Stomach (tissue), 4 donors: ENCODE measurements around the gene SSTR3.

Experiments used
- POLR2A ChIP-seq, 4 donors: fragments of 450-650 bp; IDR thresholded peaks; one replicate each; pipeline ENCODE4 v1.6.1; 2016; ENCODE audit warnings: antibody characterized with exemption in 4 of 4, control low read depth in 2 of 4, mild to moderate bottlenecking in 1 of 4, moderate library complexity in 1 of 4
- POLR2AphosphoS5 ChIP-seq, 3 donors: sonication (generic); formaldehyde crosslinking; IDR thresholded peaks; one replicate each; pipeline ENCODE4 v1.6.1; 2016; ENCODE audit warnings: antibody characterized with exemption in 3 of 3
- TF ChIP-seq, protein P1 (sequence below), 7 experiments: fragments of 450-650 bp in 4 of 7; fragments of 200-600 bp in 3 of 7; sonication (generic) in 3 of 7; IDR thresholded peaks; one replicate each; pipeline ENCODE4 v1.5.1; 2016 to 2019; ENCODE audit warnings: antibody characterized with exemption in 7 of 7, control low read depth in 2 of 7, mild to moderate bottlenecking in 1 of 7

DNA sequence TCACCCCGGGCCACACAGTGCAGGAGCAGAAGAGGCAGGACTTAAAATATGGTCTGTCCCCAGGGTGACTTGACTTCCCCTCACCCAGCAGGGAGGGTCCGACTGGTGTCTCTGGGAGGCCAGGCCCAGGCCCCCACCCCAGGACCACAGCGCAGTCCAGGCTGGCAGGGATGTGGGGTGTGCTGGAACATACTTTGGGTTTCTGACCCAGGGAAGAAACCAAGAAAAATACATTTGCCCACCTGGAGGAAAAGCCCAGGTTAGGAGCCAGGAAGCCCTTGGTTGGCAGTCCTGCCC, 29.4 kb downstream of the SSTR3 start:
- TF ChIP-seq POLR2A (IDR thresholded peaks at IDR 0.05) = no peak
- TF ChIP-seq, protein P1, sequence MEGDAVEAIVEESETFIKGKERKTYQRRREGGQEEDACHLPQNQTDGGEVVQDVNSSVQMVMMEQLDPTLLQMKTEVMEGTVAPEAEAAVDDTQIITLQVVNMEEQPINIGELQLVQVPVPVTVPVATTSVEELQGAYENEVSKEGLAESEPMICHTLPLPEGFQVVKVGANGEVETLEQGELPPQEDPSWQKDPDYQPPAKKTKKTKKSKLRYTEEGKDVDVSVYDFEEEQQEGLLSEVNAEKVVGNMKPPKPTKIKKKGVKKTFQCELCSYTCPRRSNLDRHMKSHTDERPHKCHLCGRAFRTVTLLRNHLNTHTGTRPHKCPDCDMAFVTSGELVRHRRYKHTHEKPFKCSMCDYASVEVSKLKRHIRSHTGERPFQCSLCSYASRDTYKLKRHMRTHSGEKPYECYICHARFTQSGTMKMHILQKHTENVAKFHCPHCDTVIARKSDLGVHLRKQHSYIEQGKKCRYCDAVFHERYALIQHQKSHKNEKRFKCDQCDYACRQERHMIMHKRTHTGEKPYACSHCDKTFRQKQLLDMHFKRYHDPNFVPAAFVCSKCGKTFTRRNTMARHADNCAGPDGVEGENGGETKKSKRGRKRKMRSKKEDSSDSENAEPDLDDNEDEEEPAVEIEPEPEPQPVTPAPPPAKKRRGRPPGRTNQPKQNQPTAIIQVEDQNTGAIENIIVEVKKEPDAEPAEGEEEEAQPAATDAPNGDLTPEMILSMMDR (IDR thresholded peaks at IDR 0.05) = no peak
- no peak for TF ChIP-seq POLR2AphosphoS5 (IDR thresholded peaks at IDR 0.05)
